HCT116 (cell line): ENCODE measurements around the gene CCDC88C. TPM values are rescaled to one million over a fixed set of nuclear protein-coding genes. Genes with fewer than 3 reads are reported as not detected.

Source experiments
- ATAC-seq: fragments of 200-7000 bp; cut with Tn5 transposase; 2 replicates; pipeline ENCODE4 v1.9.1; 2020; ENCODE audit warnings: mild to moderate bottlenecking, moderate library complexity
- BruUV-seq: library from RNA; stranded (reverse); fragments of 400-500 nt; replicated peaks from 2 replicates; lab custom pipeline; 2021; lab: Mats Ljungman, UMichigan
- CTCF ChIA-PET: fragments of 300-600 bp; sonication (Branson Sonifier 250); formaldehyde crosslinking; loops from one replicate; lab custom pipeline; 2021; ENCODE audit warnings: antibody characterized with exemption; lab: Charles Lee
- POLR2A ChIA-PET: fragments of 300-600, 350-600 bp; sonication (Branson Sonifier 250); formaldehyde crosslinking; loops from one replicate; lab custom pipeline; 2021; ENCODE audit warnings: antibody characterized with exemption; lab: Charles Lee
- RAD21 ChIA-PET, 2 experiments: fragments of 300-600 bp; sonication (Branson Sonifier 250); formaldehyde crosslinking; loops; one replicate each; lab custom pipeline; 2023; ENCODE audit warnings: low total read pairs in 2 of 2; ENCODE audit not compliant: uncharacterized antibody in 2 of 2, unreplicated experiment in 2 of 2, low non-redundant PET in 1 of 2; lab: Charles Lee
- DNase-seq: peaks from one replicate; pipeline ENCODE4 v3.0.0-alpha.2; 2010; ENCODE audit warnings: low read depth, low spot score
- H2AFZ ChIP-seq: fragments of 200-600 bp; shearing (Covaris generic), sonication (generic); 2 replicates; pipeline ENCODE4 v1.6.1; 2017; ENCODE audit warnings: low read depth, mixed run types, mixed read lengths, antibody characterized with exemption, low read length; ENCODE audit not compliant: poor library complexity, severe bottlenecking
- H3K27ac ChIP-seq: 2 replicates; pipeline ENCODE4 v1.5.1; 2012; ENCODE audit warnings: low read depth, low read length
- H3K27me3 ChIP-seq: fragments of 200-600 bp; sonication (generic); 2 replicates; pipeline ENCODE4 v1.6.1; 2016; ENCODE audit warnings: mixed run types, low read length, mixed read lengths; ENCODE audit not compliant: insufficient read depth
- H3K36me3 ChIP-seq, 2 experiments: fragments of 200-500 bp in 1 of 2; fragments of 200-600 bp in 1 of 2; sonication (Bioruptor generic) in 1 of 2; sonication (generic) in 1 of 2; 2 replicates each; pipeline versions ENCODE4 v1.5.1 to v1.6.1; 2014 to 2016; ENCODE audit warnings: low read length in 2 of 2, inconsistent platforms in 1 of 2, mixed read lengths in 1 of 2, mixed run types in 1 of 2; ENCODE audit not compliant: insufficient read depth in 2 of 2, control insufficient read depth in 1 of 2
- H3K4me1 ChIP-seq, 2 experiments: fragments of 200-600 bp in 1 of 2; sonication (generic) in 1 of 2; 2 replicates each; pipeline versions ENCODE4 v1.5.1 to v1.6.1; 2012 to 2017; ENCODE audit warnings: low read length in 2 of 2, inconsistent platforms in 1 of 2, mild to moderate bottlenecking in 1 of 2, mixed read lengths in 1 of 2, mixed run types in 1 of 2, moderate library complexity in 1 of 2; ENCODE audit not compliant: insufficient read depth in 2 of 2, control insufficient read depth in 1 of 2
- H3K4me2 ChIP-seq: fragments of 200-600 bp; sonication (generic); 2 replicates; pipeline ENCODE4 v1.6.1; 2017; ENCODE audit warnings: mixed run types, low read length, mixed read lengths
- H3K4me3 ChIP-seq, 2 experiments: fragments of 200-600 bp in 1 of 2; sonication (generic) in 1 of 2; replicated peaks in 1 of 2; 2 replicates each; pipeline ENCODE4 v1.5.1; 2011 to 2016; ENCODE audit warnings: low read length in 2 of 2, control low read depth in 1 of 2, low read depth in 1 of 2, mild to moderate bottlenecking in 1 of 2, mixed read lengths in 1 of 2, mixed run types in 1 of 2
- H3K79me2 ChIP-seq: fragments of 200-600 bp; sonication (generic); 2 replicates; pipeline ENCODE4 v1.6.1; 2017; ENCODE audit warnings: mild to moderate bottlenecking, mixed run types, low read length, moderate library complexity, mixed read lengths; ENCODE audit not compliant: insufficient read depth
- H3K9ac ChIP-seq: fragments of 200-600 bp; sonication (generic); 2 replicates; pipeline ENCODE4 v1.6.1; 2016; ENCODE audit warnings: low read length, mixed read lengths
- H3K9me2 ChIP-seq: fragments of 200-600 bp; sonication (generic), shearing (Covaris generic); 2 replicates; pipeline ENCODE4 v1.6.1; 2017; ENCODE audit warnings: mixed run types, mild to moderate bottlenecking, moderate library complexity; ENCODE audit not compliant: insufficient read depth
- H3K9me3 ChIP-seq, 2 experiments: fragments of 200-500 bp in 1 of 2; fragments of 200-600 bp in 1 of 2; sonication (Bioruptor generic) in 1 of 2; sonication (generic) in 1 of 2; 2 replicates each; pipeline ENCODE4 v1.6.1; 2014 to 2017; ENCODE audit warnings: low read length in 2 of 2, mixed read lengths in 2 of 2, inconsistent platforms in 1 of 2, low read depth in 1 of 2, mild to moderate bottlenecking in 1 of 2, mixed run types in 1 of 2, moderate library complexity in 1 of 2; ENCODE audit not compliant: control insufficient read depth in 1 of 2, insufficient read depth in 1 of 2
- H4K20me1 ChIP-seq: fragments of 200-600 bp; sonication (generic), shearing (Covaris generic); 2 replicates; pipeline ENCODE4 v1.6.1; 2017; ENCODE audit warnings: mixed run types, mild to moderate bottlenecking, moderate library complexity; ENCODE audit not compliant: insufficient read depth
- ATF3 ChIP-seq: IDR thresholded peaks from 2 replicates; pipeline ENCODE4 v1.6.1; 2012
- CTCF ChIP-seq, 3 experiments: fragments of 200-600 bp in 1 of 3; sonication (generic) in 1 of 3; IDR thresholded peaks in 2 of 3; conservative IDR thresholded peaks in 1 of 3; 2 replicates each; pipeline ENCODE4 v1.5.1; 2012 to 2017; ENCODE audit warnings: low read depth in 2 of 3, low read length in 2 of 3, antibody characterized with exemption in 1 of 3, borderline replicate concordance in 1 of 3, control low read depth in 1 of 3, mild to moderate bottlenecking in 1 of 3, mixed read lengths in 1 of 3, mixed run types in 1 of 3, moderate library complexity in 1 of 3; ENCODE audit not compliant: insufficient read depth in 1 of 3
- ELF1 ChIP-seq: IDR thresholded peaks from 2 replicates; pipeline ENCODE4 v1.6.1; 2012; ENCODE audit warnings: low read depth, borderline replicate concordance
- EZH2phosphoT487 ChIP-seq: fragments of 200-600 bp; IDR thresholded peaks from 2 replicates; pipeline ENCODE4 v1.6.1; 2018; ENCODE audit warnings: antibody characterized with exemption, borderline replicate concordance
- FOSL1 ChIP-seq: IDR thresholded peaks from 2 replicates; pipeline ENCODE4 v1.6.1; 2012; ENCODE audit warnings: low read depth
- JUND ChIP-seq: IDR thresholded peaks from 2 replicates; pipeline ENCODE4 v1.6.1; 2012
- MAX ChIP-seq: IDR thresholded peaks from 2 replicates; pipeline ENCODE4 v1.6.1; 2012
- POLR2AphosphoS5 ChIP-seq: IDR thresholded peaks from 2 replicates; pipeline ENCODE4 v1.6.1; 2011; ENCODE audit warnings: mild to moderate bottlenecking, low read depth, low read length, moderate library complexity
- SIN3A ChIP-seq: IDR thresholded peaks from 2 replicates; pipeline ENCODE4 v1.6.1; 2012; ENCODE audit warnings: low read depth
- SRF ChIP-seq: IDR thresholded peaks from 2 replicates; pipeline ENCODE4 v1.6.1; 2012; ENCODE audit warnings: low read depth
- TCF7L2 ChIP-seq: IDR thresholded peaks from 2 replicates; pipeline ENCODE4 v1.7.0; 2011; ENCODE audit warnings: borderline replicate concordance, inconsistent platforms; ENCODE audit not compliant: insufficient read depth, insufficient read length; ENCODE audit errors: extremely low read depth
- YY1 ChIP-seq: IDR thresholded peaks from 2 replicates; pipeline ENCODE4 v1.6.1; 2011; ENCODE audit warnings: low read length, low read depth, moderate library complexity, mild to moderate bottlenecking; ENCODE audit not compliant: insufficient replicate concordance; ENCODE audit errors: extremely low read depth
- ZBTB33 ChIP-seq: IDR thresholded peaks from 2 replicates; pipeline ENCODE4 v1.6.1; 2011; ENCODE audit warnings: mild to moderate bottlenecking, low read length, moderate library complexity; ENCODE audit not compliant: insufficient replicate concordance; ENCODE audit errors: extremely low read depth
- ZNF274 ChIP-seq: fragments of 200-500 bp; sonication (Bioruptor generic); IDR thresholded peaks from 2 replicates; pipeline ENCODE4 v1.6.1; 2014; ENCODE audit warnings: mild to moderate bottlenecking, low read depth, low read length, inconsistent platforms
- intact Hi-C: fragments of 100-400 bp; cut with micrococcal nuclease; formaldehyde crosslinking; loops from 2 replicates; pipeline ENCODE4 v1.10.0; 2022
- total RNA-seq: library from RNA; stranded (reverse); gene quantifications from one replicate; pipeline ENCODE4 v1.2.1, GENCODE V29; 2021; ENCODE audit not compliant: unreplicated experiment

The CCDC88C gene
- total RNA-seq, 1 experiment from 2014 or later: 20.8 TPM

- no peak for TF ChIP-seq YY1
- TF ChIP-seq, all 23 proteins: peak for 0
Measured at GRCh38 chr14:91237219-91237618, 180.4 kb downstream of the CCDC88C start (continued).

- no peak overlapping the region for H3K4me2 ChIP-seq
Measured at GRCh38 chr14:91235841-91236240, 181.8 kb downstream of the CCDC88C start.

More at GRCh38 chr14:91235841-91236240, 181.8 kb downstream of the CCDC88C start:
- Histone ChIP-seq H3K4me3 (no peak overlapping the region), H3K4me1 (no peaks in the 10 kb centered on the region), H3K27me3 (no peaks in the 10 kb centered on the region), H3K79me2 (no peaks in the 10 kb centered on the region), H3K9me2 (no peaks in the 10 kb centered on the region), H3K27ac (no peak overlapping the region), H2AFZ (no peak overlapping the region), H3K36me3 (no peaks in the 10 kb centered on the region), H3K9me3 (no peaks in the 10 kb centered on the region), H3K9ac (no peak overlapping the region), H4K20me1 (no peaks in the 10 kb centered on the region)
- ChIA-PET CTCF (no interaction called here), POLR2A (no interaction called here), RAD21 (no interaction called here)
- no TSS peak for BruUV-seq
- intact Hi-C loops: no loop called here
- no peak for ATAC-seq
- TF ChIP-seq SIN3A: no peak
- TF ChIP-seq ATF3: no peak
- TF ChIP-seq JUND: no peak
- no peak for TF ChIP-seq ELF1
- no peak for TF ChIP-seq POLR2AphosphoS5
- TF ChIP-seq SRF: no peak
- TF ChIP-seq TCF7L2: no peak
- no peak for TF ChIP-seq ZNF274
- TF ChIP-seq MAX: no peak
- TF ChIP-seq CTCF (IDR thresholded peaks at IDR 0.05 in 2 of 3, conservative IDR thresholded peaks at IDR 0.05 in 1 of 3; ENCODE audit: borderline replicate concordance in 1 of 3, insufficient read depth in 1 of 3, low read depth in 2 of 3, low read length in 2 of 3): no peak
- no peak for TF ChIP-seq EZH2phosphoT487
- TF ChIP-seq FOSL1: no peak
- no peak for TF ChIP-seq YY1
- no peak for TF ChIP-seq ZBTB33
- no peak for DNase-seq
